ENCODE results near the gene LASP1. TPM values are rescaled to one million over a fixed set of nuclear protein-coding genes. Genes with fewer than 3 reads are reported as not detected.

The LASP1 gene
- total RNA-seq, 1 donor from 2014 or later = 87.4 TPM

GRCh38 chr17:38872671-38873385 lies 3.0 kb downstream of the LASP1 start:
- no peak for DNase-seq (ENCODE audit: low read depth, low spot score)
- peak overlapping the region; percentile 93 for H3K4me3 Mint-ChIP-seq
- H3K4me1 Mint-ChIP-seq = peaks cover 56% of the 10 kb centered on the region
- H3K27me3 Mint-ChIP-seq (ENCODE audit: low read depth) = peaks cover 24% of the 10 kb centered on the region
- no peak for TF ChIP-seq CTCF (conservative IDR thresholded peaks at IDR 0.05)
- H3K9me3 Mint-ChIP-seq = no peaks in the 10 kb centered on the region
- H3K36me3 Mint-ChIP-seq (ENCODE audit: low read depth) = peaks cover 2% of the 10 kb centered on the region
- H3K27ac Mint-ChIP-seq (ENCODE audit: unreplicated experiment) = no peak overlapping the region

GRCh38 chr17:38873640-38874380 lies 4.0 kb downstream of the LASP1 start:
- peaks cover 2% of the 10 kb centered on the region for H3K36me3 Mint-ChIP-seq (ENCODE audit: low read depth)
- no peak overlapping the region for H3K27ac Mint-ChIP-seq (ENCODE audit: unreplicated experiment)
- no peak for DNase-seq (ENCODE audit: low read depth, low spot score)
- TF ChIP-seq CTCF (conservative IDR thresholded peaks at IDR 0.05) = no peak
- H3K4me3 Mint-ChIP-seq = peak overlapping the region; percentile 93
- H3K27me3 Mint-ChIP-seq (ENCODE audit: low read depth) = peaks cover 15% of the 10 kb centered on the region
- no peaks in the 10 kb centered on the region for H3K9me3 Mint-ChIP-seq
- H3K4me1 Mint-ChIP-seq = peaks cover 55% of the 10 kb centered on the region

- no peak for TF ChIP-seq CTCF (conservative IDR thresholded peaks at IDR 0.05)
- Mint-ChIP-seq H3K27me3 (ENCODE audit: low read depth) (peaks cover 9% of the 10 kb centered on the region), H3K4me1 (peaks cover 53% of the 10 kb centered on the region), H3K9me3 (no peaks in the 10 kb centered on the region), H3K4me3 (peak overlapping the region; percentile 93), H3K36me3 (ENCODE audit: low read depth) (peaks cover 2% of the 10 kb centered on the region), H3K27ac (ENCODE audit: unreplicated experiment) (no peak overlapping the region)
- no peak for DNase-seq (ENCODE audit: low read depth, low spot score)
Measured at GRCh38 chr17:38874505-38875400, 4.9 kb downstream of the LASP1 start.

- Mint-ChIP-seq H3K27ac (ENCODE audit: unreplicated experiment) (no peak overlapping the region), H3K27me3 (ENCODE audit: low read depth) (peaks cover 5% of the 10 kb centered on the region), H3K4me1 (peaks cover 61% of the 10 kb centered on the region), H3K9me3 (no peaks in the 10 kb centered on the region), H3K4me3 (peak overlapping the region; percentile 81), H3K36me3 (ENCODE audit: low read depth) (peaks cover 2% of the 10 kb centered on the region)
- no peak for TF ChIP-seq CTCF (conservative IDR thresholded peaks at IDR 0.05)
- no peak for DNase-seq (ENCODE audit: low read depth, low spot score)
Measured at GRCh38 chr17:38875477-38876075, 5.7 kb downstream of the LASP1 start.

Measured in neural crest cell (in vitro differentiated cells).